Measurements from ENCODE around the gene CATSPERD.
"Not testable (repeated sequence)": the region's sequence is repeated elsewhere in the genome, so short reads cannot be mapped to it uniquely, and the experiment has no call there.

The CATSPERD gene

DNA sequence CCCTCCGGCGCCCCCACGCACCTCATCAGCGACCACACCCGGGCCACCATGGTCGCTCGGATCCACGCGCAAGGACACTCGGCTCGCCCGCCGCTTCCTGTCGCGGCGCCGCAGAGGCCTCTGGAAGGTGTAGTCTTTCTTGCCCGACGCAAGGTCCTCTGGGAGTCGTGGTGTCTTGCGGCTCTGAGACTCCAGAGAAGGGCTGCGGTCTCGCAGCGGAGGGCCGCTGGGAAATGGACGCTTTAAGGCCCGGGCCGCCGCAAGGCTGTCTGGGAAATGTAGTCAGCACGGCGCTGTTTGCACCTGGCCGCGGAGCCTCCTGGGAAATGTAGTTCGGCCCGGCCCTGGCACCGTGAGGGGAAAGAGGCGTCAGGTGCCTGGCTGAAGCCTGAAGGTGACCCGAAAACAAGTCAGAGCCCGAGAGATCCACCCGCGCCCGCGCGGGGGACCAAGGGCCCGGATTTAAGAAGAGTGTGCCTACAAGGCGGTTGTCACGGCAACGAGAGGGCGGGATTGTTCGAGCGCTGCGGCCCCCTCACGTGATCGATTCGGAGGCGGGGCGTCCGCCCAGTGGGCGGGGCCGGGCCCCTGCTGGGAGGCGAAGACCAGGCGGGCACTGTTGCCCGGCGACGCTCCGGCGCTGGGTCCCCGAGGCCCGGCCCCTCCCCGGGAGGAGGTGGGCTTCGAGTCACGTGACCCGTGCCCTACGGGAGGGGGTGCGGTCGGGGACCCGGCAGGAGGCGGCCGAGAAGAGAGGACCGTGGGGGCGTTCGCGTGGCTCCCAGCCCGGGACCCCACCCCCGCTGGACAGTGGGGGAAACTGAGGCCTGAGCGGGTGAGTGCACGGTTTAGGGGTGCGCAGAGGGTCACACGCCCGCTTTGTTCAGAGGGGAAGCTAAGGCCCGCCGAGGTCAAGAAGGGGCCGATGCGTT is 39.7 kb upstream of the CATSPERD start, which contains the start of the genes HSD11B1L and MICOS13:
HSD11B1L (plus strand) TSS at position 591 of the 932 bp plus-strand sequence. CDS start 3,806 bp downstream, outside the sequence.
MICOS13 (minus strand) TSS at position 80 of the 932 bp plus-strand sequence; CDS start at position 50, 30 bp downstream.
- Mint-ChIP-seq H3K4me3 (peak within 1 kb of the TSS; percentile 85 to 88), H3K36me3 (peaks cover 9 to 18% of the 10 kb centered on the region in 2 donors), H3K4me1 (peaks cover 19 to 28% of the 10 kb centered on the region in 2 donors), H3K27me3 (no peaks in the 10 kb centered on the region), H3K9me3 (peaks cover 2 to 4% of the 10 kb centered on the region in 2 donors), H3K27ac (peak within 1 kb of the TSS; percentile 97)
- peak; percentile 96 for ATAC-seq (replicated peaks)
- DNase-seq = peak; percentile 98

DNA sequence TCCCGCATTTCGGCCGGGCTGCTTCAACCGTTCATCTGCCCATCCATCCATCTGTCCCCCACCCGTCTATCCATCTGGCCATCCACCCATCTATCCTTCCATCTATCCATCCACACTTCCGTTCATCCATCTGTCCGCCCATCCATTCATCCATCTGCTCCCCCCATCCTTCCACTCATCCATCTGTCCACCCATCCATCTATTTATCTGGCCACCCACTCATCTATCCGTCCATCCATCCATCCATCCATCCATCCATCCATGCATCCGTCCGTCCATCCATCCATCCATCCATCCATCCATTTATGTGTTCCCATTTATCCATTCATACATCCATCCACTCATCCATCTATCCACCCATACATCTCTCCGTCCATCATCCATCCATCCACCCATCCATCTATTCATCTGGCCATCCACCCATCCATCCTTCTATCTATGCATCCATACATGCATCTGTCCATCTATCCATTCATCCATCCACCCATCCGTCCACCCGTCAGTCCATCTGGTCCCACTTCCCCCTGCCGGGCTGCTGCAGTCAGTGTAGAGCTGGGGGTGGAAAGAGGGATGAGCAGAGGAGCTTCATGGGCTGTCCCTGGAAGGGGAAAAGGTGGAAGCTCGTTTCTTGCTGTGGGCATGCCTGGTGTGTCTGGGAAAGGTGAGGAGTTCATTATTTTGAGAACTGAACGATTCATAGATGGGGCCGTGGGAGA is 38.9 kb upstream of the CATSPERD start:
- DNase-seq (no peak), ATAC-seq (replicated peaks) (no peak)
- H3K36me3 Mint-ChIP-seq = peaks cover 9 to 14% of the 10 kb centered on the region in 2 donors
- H3K27me3 Mint-ChIP-seq = no peaks in the 10 kb centered on the region
- peaks cover 2 to 4% of the 10 kb centered on the region in 2 donors for H3K9me3 Mint-ChIP-seq
- peak overlapping the region; percentile 74 for H3K27ac Mint-ChIP-seq
- peaks cover 22 to 31% of the 10 kb centered on the region in 2 donors for H3K4me1 Mint-ChIP-seq
- peak overlapping the region; percentile 85 to 88 for H3K4me3 Mint-ChIP-seq

DNA sequence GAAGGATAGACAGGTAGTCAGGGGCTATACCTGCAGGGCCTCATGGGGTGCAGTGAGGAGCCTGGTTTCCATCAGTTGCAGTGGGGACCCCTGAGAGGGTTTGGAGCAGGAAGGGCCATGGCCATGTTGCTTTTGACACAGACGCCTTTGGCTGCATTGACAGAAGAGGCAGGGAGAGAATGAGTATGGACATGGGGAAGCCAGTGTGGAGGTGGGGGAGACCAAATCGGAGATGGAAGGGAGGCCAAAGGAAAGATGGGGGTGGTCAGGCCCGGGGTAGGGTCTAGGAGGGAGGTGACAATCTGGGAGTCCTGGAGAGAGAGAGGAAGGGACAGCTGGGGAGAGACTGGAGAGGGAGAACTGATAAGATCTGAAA is 38.3 kb upstream of the CATSPERD start:
- no peak for DNase-seq
- Mint-ChIP-seq H3K4me3 (peak overlapping the region; percentile 85 to 88), H3K27ac (peak overlapping the region; percentile 6), H3K9me3 (peaks cover 2 to 4% of the 10 kb centered on the region in 2 donors), H3K4me1 (peaks cover 23 to 30% of the 10 kb centered on the region in 2 donors), H3K27me3 (no peaks in the 10 kb centered on the region), H3K36me3 (peaks cover 9 to 11% of the 10 kb centered on the region in 2 donors)
- ATAC-seq (replicated peaks) = no peak

DNA sequence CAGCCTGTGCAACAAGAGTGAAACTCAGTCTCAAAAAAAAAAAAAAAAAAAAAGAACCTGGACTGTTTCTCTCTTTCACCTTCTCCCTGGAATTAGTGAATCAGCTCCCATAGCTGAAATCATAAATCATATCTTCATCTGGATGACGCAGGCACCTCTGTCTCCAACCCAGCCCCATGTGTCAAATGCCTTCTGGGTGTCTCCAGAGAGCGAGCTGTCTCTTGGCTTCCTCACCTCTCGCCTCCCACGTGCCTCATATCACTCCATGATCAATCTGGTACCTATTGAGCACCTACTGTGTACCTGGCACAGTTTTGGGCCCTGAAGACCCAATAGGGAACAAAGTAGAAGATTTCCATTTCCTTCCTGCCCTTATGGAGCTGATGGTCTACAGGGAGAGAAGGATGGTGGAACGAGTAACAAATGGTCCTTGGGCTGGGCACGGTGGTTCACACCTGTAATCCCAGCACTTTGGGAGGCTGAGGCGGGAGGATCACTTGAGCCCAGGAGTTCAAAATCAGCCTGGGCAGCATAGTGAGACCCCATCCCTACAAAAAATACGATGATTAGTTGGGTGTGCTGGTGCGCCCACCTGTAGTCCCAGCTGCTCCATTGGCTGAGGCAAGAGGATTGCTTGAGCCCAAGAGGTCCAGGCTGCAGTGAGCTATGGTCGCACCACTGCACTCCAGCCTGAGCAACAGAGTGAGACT is 37.1 kb upstream of the CATSPERD start:
- DNase-seq = no peak
- ATAC-seq (replicated peaks) = no peak
- H3K4me3 Mint-ChIP-seq = peak overlapping the region in 1 of 2 donors; percentile 56
- peaks cover 25 to 34% of the 10 kb centered on the region in 2 donors for H3K4me1 Mint-ChIP-seq
- peak overlapping the region; percentile 80 for H3K27ac Mint-ChIP-seq
- no peaks in the 10 kb centered on the region for H3K27me3 Mint-ChIP-seq
- peaks cover 4 to 5% of the 10 kb centered on the region in 2 donors for H3K36me3 Mint-ChIP-seq
- H3K9me3 Mint-ChIP-seq = peaks cover 4 to 7% of the 10 kb centered on the region in 2 donors

DNA sequence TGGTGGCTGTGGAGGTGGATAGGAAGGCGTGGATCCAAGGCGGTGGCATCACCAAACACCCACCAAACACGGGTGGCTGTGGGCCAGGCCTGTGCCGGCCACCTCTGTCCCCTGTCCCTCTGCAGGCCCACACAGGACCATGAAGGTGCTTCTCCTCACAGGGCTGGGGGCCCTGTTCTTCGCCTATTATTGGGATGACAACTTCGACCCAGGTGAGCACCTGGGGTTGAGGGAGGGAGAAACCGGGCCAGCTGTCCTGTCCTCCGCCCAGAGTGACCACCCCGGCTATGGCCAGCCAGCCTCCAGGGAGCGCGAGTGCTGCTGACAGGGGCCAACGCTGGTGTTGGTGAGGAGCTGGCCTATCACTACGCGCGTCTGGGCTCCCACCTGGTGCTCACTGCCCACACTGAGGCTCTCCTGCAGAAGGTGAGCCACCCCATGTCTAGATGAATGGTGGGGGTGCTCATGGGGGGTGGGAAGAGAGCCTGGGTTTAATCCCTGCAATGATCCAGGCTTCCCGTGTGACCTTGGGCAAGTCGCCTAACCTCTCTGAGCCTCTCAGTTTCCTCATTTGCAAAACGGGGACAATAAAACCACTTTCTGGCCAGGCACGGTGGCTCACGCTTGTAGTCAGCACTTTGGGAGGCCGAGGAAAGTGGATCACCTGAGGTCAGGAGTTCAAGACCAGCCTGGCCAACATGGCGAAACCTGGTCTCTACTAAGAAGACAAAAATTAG is 35.6 kb upstream of the CATSPERD start:
- peaks cover 4 to 8% of the 10 kb centered on the region in 2 donors for H3K9me3 Mint-ChIP-seq
- DNase-seq = no peak
- ATAC-seq (replicated peaks) = no peak
- H3K27me3 Mint-ChIP-seq = no peaks in the 10 kb centered on the region
- no peak overlapping the region for H3K4me3 Mint-ChIP-seq
- H3K36me3 Mint-ChIP-seq = peaks cover 0 to 4% of the 10 kb centered on the region in 2 donors
- H3K4me1 Mint-ChIP-seq = peaks cover 26 to 30% of the 10 kb centered on the region in 2 donors
- H3K27ac Mint-ChIP-seq = no peak overlapping the region

DNA sequence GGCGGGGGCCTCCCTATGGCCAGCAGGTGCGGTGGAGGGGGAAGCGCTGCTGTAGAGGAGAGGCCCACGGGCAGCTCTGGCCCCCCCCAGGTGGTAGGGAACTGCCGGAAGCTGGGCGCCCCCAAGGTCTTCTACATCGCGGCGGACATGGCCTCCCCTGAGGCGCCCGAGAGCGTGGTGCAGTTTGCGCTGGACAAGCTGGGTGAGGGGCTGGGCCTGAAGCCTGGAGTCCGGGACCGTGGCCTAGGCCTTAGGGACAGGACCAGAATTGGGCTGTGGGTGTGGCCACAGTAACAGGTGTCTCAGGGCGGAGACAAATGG is 34.2 kb upstream of the CATSPERD start:
- Mint-ChIP-seq H3K27ac (peak overlapping the region; percentile 92), H3K9me3 (peaks cover 4 to 8% of the 10 kb centered on the region in 2 donors), H3K4me1 (peaks cover 33 to 38% of the 10 kb centered on the region in 2 donors)

DNA sequence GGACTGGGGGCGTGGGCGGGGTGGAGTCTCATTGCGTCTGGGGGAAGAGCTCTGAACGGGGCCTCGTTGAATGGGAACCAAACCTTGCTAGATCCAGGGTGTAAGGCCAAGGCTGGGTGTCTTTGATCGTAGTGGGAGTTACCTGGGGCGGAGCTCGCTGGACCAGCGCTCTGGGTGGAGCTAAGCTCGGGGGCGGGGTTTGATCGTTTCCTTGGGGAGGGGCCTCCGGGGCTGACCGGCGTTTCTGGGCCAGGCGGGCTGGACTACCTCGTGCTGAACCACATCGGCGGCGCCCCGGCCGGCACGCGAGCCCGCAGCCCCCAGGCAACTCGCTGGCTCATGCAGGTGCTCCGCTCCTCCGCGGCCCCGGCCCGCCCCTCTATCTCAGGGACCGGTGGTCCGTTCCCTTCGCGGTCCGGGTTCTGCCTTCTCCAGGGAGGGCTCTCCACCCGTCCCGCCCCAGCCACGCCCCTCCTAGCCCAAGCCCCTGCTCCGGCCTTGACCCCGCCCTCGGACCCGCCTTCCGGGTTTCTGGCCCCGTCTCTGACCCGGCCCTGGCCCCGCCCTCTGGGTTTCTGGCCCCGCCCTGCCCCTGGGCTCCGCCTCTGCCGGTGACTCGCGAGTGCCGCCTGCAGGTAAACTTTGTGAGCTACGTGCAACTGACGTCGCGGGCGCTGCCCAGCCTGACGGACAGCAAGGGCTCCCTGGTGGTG is 33.6 kb upstream of the CATSPERD start:
- Mint-ChIP-seq H3K4me1 (peaks cover 28 to 34% of the 10 kb centered on the region in 2 donors), H3K27me3 (no peaks in the 10 kb centered on the region), H3K27ac (peak overlapping the region; percentile 92), H3K36me3 (peaks cover 17 to 18% of the 10 kb centered on the region in 2 donors), H3K4me3 (peak overlapping the region; percentile 85 to 87), H3K9me3 (peaks cover 2 to 4% of the 10 kb centered on the region in 2 donors)
- peak; percentile 75 to 78 for ATAC-seq (replicated peaks)
- peak; percentile 97 for DNase-seq

More for the DNA sequence above, 34.2 kb upstream of the CATSPERD start:
- ATAC-seq (replicated peaks) (no peak), DNase-seq (no peak)
- peak overlapping the region; percentile 85 to 87 for H3K4me3 Mint-ChIP-seq
- H3K36me3 Mint-ChIP-seq = peaks cover 13 to 17% of the 10 kb centered on the region in 2 donors
- H3K27me3 Mint-ChIP-seq = no peaks in the 10 kb centered on the region

DNA sequence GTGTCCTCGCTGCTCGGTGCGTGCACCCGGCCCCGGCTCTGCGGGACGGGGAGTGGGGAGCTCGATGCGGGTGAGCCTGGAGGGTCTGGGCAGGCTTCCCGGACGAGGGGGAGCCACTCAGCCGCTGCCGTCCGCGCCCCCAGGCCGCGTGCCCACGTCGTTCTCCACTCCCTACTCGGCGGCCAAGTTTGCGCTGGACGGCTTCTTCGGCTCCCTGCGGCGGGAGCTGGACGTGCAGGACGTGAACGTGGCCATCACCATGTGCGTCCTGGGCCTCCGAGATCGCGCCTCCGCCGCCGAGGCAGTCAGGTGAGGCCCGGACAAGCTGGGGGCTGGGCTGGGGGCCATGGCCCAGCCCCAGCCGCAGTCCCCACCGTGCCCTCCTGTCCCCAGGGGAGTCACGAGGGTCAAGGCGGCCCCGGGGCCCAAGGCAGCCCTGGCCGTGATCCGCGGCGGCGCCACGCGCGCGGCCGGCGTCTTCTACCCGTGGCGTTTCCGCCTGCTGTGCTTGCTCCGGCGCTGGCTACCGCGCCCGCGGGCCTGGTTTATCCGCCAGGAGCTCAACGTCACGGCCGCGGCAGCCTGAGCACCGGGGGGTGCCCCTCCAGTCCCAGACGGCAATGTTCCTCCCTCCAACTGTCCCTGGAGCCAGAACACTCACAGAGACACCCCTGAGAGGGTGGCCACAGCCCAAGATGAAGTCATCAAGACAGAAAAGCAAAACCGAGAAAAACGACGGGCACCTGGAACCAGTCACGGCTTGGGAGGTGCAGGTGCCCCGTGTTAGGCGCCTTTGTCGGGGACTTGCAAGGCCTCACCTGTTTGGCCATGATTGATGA is 32.9 kb upstream of the CATSPERD start:
- Mint-ChIP-seq H3K36me3 (peaks cover 23 to 26% of the 10 kb centered on the region in 2 donors), H3K4me3 (peak overlapping the region; percentile 67 to 87), H3K4me1 (peaks cover 28 to 34% of the 10 kb centered on the region in 2 donors), H3K27ac (peak overlapping the region; percentile 92), H3K9me3 (peaks cover 2 to 4% of the 10 kb centered on the region in 2 donors), H3K27me3 (no peaks in the 10 kb centered on the region)
- DNase-seq = no peak
- ATAC-seq (replicated peaks) = no peak

DNA sequence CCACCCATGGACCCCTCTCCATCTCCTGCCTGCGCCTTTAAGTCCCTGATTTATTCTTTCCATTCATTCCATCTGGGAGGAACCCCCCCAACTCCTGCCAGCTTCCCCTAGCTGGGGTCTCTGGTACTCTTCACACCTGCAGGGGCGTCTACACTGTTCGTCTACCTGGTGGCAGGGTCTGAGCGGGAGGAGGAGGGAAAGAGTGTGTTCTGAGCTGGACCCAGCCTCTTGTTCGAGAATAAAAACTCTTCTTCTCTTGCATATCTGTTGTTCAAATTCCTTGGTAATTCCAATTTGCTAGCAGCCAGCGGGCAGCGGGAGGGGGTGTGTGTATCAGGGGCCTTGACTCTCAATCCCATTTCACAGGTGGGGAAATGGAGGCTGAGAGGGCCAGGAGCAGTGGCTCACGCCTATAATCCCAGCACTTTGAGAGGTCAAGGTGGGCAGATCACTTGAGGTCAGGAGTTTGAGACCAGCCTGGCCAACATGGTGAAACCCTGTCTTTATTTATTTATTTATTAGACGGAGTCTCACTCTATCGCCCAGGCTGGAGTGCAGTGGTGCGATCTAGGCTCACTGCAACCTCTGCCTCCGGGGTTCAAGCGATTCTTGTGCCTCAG is 32.1 kb upstream of the CATSPERD start:
- Mint-ChIP-seq H3K27ac (peak overlapping the region; percentile 47), H3K36me3 (peaks cover 31 to 34% of the 10 kb centered on the region in 2 donors), H3K4me3 (peak overlapping the region; percentile 67 to 69), H3K4me1 (peaks cover 36 to 42% of the 10 kb centered on the region in 2 donors)
- DNase-seq; ATAC-seq (replicated peaks); H3K9me3 Mint-ChIP-seq; H3K27me3 Mint-ChIP-seq: not testable (repeated sequence)

DNA sequence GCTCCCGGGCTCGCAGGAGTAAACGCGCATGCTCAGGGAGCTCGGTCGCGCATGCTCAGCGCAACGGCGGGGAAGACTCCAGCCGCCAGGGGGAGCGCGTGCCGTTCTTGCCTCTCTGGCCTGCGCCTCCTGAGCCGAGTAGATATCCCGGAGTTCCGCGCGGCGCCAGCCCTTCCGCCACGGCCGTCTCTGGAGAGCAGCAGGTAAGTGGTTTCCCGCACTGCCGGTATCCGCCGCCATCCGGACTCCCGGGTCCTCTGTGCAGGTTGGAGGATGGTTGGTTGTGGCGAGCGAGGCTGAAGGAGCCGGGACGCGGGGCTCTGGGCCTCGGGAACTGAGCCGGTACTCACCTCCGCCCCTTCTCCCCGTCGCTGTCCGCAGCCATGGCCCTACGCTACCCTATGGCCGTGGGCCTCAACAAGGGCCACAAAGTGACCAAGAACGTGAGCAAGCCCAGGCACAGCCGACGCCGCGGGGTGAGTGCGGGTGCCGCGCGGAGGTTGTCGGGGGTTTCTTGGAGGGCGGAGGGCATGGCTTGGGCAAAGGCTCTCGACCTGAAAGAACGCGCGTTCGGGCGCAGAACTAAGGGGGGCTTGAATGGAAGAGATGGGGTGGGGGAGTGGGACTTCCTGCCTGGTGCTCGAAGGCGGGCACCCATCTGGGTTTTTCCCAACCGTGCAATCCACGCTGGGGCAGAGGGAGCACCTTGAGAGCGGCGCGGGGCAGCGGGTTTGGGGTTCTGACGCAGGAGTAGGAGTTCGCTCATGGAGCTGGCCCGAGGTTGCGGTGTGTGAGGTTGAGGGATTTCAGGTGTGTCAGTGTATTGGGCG is 30.1 kb upstream of the CATSPERD start, which contains the start of gene RPL36:
RPL36 (plus strand) TSS at position 171 of the 830 bp plus-strand sequence; CDS start at position 384, 213 bp downstream.
- no peaks in the 10 kb centered on the region for H3K27me3 Mint-ChIP-seq
- peaks cover 2 to 4% of the 10 kb centered on the region in 2 donors for H3K9me3 Mint-ChIP-seq
- ATAC-seq (replicated peaks) = peak; percentile 50 to 54
- peak; percentile 99 for DNase-seq
- H3K27ac Mint-ChIP-seq = peak within 1 kb of the TSS; percentile 99
- peaks cover 37 to 54% of the 10 kb centered on the region in 2 donors for H3K36me3 Mint-ChIP-seq
- peak within 1 kb of the TSS; percentile 92 to 97 for H3K4me3 Mint-ChIP-seq
- peaks cover 39 to 62% of the 10 kb centered on the region in 2 donors for H3K4me1 Mint-ChIP-seq
